HG03378 (cell line): ENCODE measurements around the gene ACY1.

Experiments used
- ATAC-seq: cut with Tn5 transposase; IDR thresholded peaks from one replicate; pipeline ENCODE4 v1.9.1; 2021; ENCODE audit warnings: mild to moderate bottlenecking, moderate library complexity; ENCODE audit not compliant: unreplicated experiment

ACY1 gene

GRCh38 chr3:52004163-52004787, 20.9 kb downstream of the ACY1 start:
- no peak for ATAC-seq

- ATAC-seq = no peak
Observed at GRCh38 chr3:52004906-52005395, 21.6 kb downstream of the ACY1 start.

GRCh38 chr3:52005571-52005986, 22.2 kb downstream of the ACY1 start:
- ATAC-seq = no peak

GRCh38 chr3:52006017-52006819, 22.9 kb downstream of the ACY1 start:
- ATAC-seq = no peak

- ATAC-seq = no peak
Observed at GRCh38 chr3:52006820-52007133, 23.4 kb downstream of the ACY1 start.

GRCh38 chr3:52007291-52007690, 24.0 kb downstream of the ACY1 start:
- no peak for ATAC-seq

- ATAC-seq = no peak
Observed at GRCh38 chr3:52010431-52010830, 27.1 kb downstream of the ACY1 start.

- ATAC-seq = no peak
Observed at GRCh38 chr3:52012699-52013098, 29.4 kb downstream of the ACY1 start.

GRCh38 chr3:52013802-52014598, 30.7 kb downstream of the ACY1 start:
- ATAC-seq = no peak

- ATAC-seq = no peak
Observed at GRCh38 chr3:52014613-52015012, 31.3 kb downstream of the ACY1 start.

GRCh38 chr3:52015438-52016228, 32.3 kb downstream of the ACY1 start:
- ATAC-seq = no peak

- ATAC-seq = no peak
Observed at GRCh38 chr3:52017586-52017985, 34.3 kb downstream of the ACY1 start.

- ATAC-seq = no peak
Observed at GRCh38 chr3:52018319-52019000, 35.1 kb downstream of the ACY1 start.

- no peak for ATAC-seq
Observed at GRCh38 chr3:52019352-52020080, 36.2 kb downstream of the ACY1 start.

GRCh38 chr3:52020796-52021195, 37.5 kb downstream of the ACY1 start:
- no peak for ATAC-seq

- no peak for ATAC-seq
Observed at GRCh38 chr3:52021489-52022268, 38.3 kb downstream of the ACY1 start.

- ATAC-seq = no peak
Observed at GRCh38 chr3:52022323-52023100, 39.2 kb downstream of the ACY1 start.

GRCh38 chr3:52023101-52023770, 39.9 kb downstream of the ACY1 start:
- ATAC-seq = no peak
